H1 (cell line): Measurements from ENCODE around the gene SLC16A5. TPM values are rescaled to one million over a fixed set of nuclear protein-coding genes. Genes with fewer than 3 reads are reported as not detected.
A peak's percentile ranks its signal among the peaks of the same experiment; 100 is the strongest.

ENCODE experiments used
- CTCF ChIA-PET: fragments of 300-600 bp; sonication (Branson Sonifier 250); formaldehyde crosslinking; loops from one replicate; lab custom pipeline; 2021; ENCODE audit not compliant: partially characterized antibody; lab: Charles Lee
- POLR2A ChIA-PET: fragments of 300-600 bp; sonication (Branson Sonifier 250); formaldehyde crosslinking; loops from one replicate; lab custom pipeline; 2021; ENCODE audit warnings: inconsistent platforms; ENCODE audit not compliant: partially characterized antibody; lab: Charles Lee
- DNase-seq, 2 experiments: peaks; one replicate each; pipeline versions ENCODE4 v3.0.0 to v3.0.0-alpha.2; 2010 to 2022; ENCODE audit warnings: low spot score in 2 of 2, low read depth in 1 of 2, mixed read lengths in 1 of 2
- FAIRE-seq: peaks from 2 replicates; lab custom pipeline; 2011; peaks lifted over from hg19 to GRCh38; lab: Jason Lieb, UNC
- H2AFZ ChIP-seq: 2 replicates; pipeline ENCODE4 v1.8.1; 2012; ENCODE audit warnings: low read length, inconsistent platforms
- H2AK5ac ChIP-seq: 2 replicates; pipeline ENCODE4 v1.6.1; 2013; ENCODE audit warnings: low read depth, low read length
- H2BK120ac ChIP-seq: replicated peaks from 2 replicates; pipeline ENCODE3; 2013; ENCODE audit warnings: low read depth, low read length, inconsistent platforms
- H2BK12ac ChIP-seq: 2 replicates; pipeline ENCODE4 v1.6.1; 2013; ENCODE audit warnings: low read depth, low read length
- H2BK15ac ChIP-seq: 2 replicates; pipeline ENCODE4 v1.6.1; 2013; ENCODE audit warnings: low read length
- H2BK20ac ChIP-seq: 2 replicates; pipeline ENCODE4 v1.6.1; 2013; ENCODE audit warnings: low read length
- H2BK5ac ChIP-seq: 2 replicates; pipeline ENCODE4 v1.6.1; 2013; ENCODE audit warnings: low read depth, low read length
- H3K14ac ChIP-seq: 2 replicates; pipeline ENCODE4 v1.6.1; 2013; ENCODE audit warnings: inconsistent platforms; ENCODE audit not compliant: insufficient read length
- H3K18ac ChIP-seq: 2 replicates; pipeline ENCODE4 v1.6.1; 2013; ENCODE audit warnings: low read length; ENCODE audit errors: extremely low read depth
- H3K23ac ChIP-seq: 2 replicates; pipeline ENCODE4 v1.6.1; 2013; ENCODE audit warnings: inconsistent platforms; ENCODE audit not compliant: insufficient read length
- H3K23me2 ChIP-seq: 2 replicates; pipeline ENCODE4 v1.6.1; 2013; ENCODE audit warnings: low read depth, low read length
- H3K27ac ChIP-seq: 2 replicates; pipeline ENCODE4 v1.6.1; 2011; ENCODE audit warnings: low read depth, low read length, inconsistent platforms
- H3K27me3 ChIP-seq, 4 experiments: replicated peaks in 1 of 4; 1 replicate in 1 of 4; 2 replicates in 3 of 4; pipeline versions ENCODE4 v1.6.1 to v1.8.1; 2011 to 2013; ENCODE audit warnings: low read length in 3 of 4, mild to moderate bottlenecking in 3 of 4, inconsistent platforms in 2 of 4, mixed read lengths in 2 of 4, moderate library complexity in 1 of 4; ENCODE audit not compliant: control insufficient read depth in 3 of 4, insufficient read depth in 3 of 4; ENCODE audit errors: extremely low read depth in 1 of 4
- H3K36me3 ChIP-seq, 4 experiments: 2 replicates each; pipeline versions ENCODE4 v1.6.1 to v1.8.1; 2011 to 2013; ENCODE audit warnings: mild to moderate bottlenecking in 4 of 4, low read length in 3 of 4, moderate library complexity in 2 of 4, control low read depth in 1 of 4, inconsistent platforms in 1 of 4; ENCODE audit not compliant: insufficient read depth in 4 of 4, control insufficient read depth in 2 of 4
- H3K4ac ChIP-seq: replicated peaks from 2 replicates; pipeline ENCODE3; 2013; ENCODE audit warnings: low read length, low read depth, mixed read lengths, inconsistent platforms; ENCODE audit not compliant: insufficient read length
- H3K4me1 ChIP-seq, 4 experiments: replicated peaks in 1 of 4; 1 replicate in 1 of 4; 2 replicates in 3 of 4; pipeline versions ENCODE4 v1.6.1 to v1.8.1; 2011 to 2013; ENCODE audit warnings: low read length in 3 of 4, inconsistent platforms in 2 of 4, mixed read lengths in 1 of 4; ENCODE audit not compliant: insufficient read depth in 4 of 4, control insufficient read depth in 3 of 4
- H3K4me2 ChIP-seq, 2 experiments: 2 replicates each; pipeline versions ENCODE4 v1.6.1 to v1.8.1; 2011 to 2013; ENCODE audit warnings: low read depth in 2 of 2, low read length in 2 of 2, control low read depth in 1 of 2, inconsistent platforms in 1 of 2, mild to moderate bottlenecking in 1 of 2; ENCODE audit not compliant: insufficient read depth in 1 of 2
- H3K4me3 ChIP-seq, 4 experiments: fragments of 200-600, 300-600 bp in 1 of 4; sonication (generic), shearing (Covaris generic), sonication (Bioruptor Twin) in 1 of 4; 2 replicates each; pipeline versions ENCODE4 v1.5.1 to v1.8.1; 2011 to 2016; ENCODE audit warnings: low read length in 4 of 4, low read depth in 3 of 4, control low read depth in 2 of 4, inconsistent platforms in 2 of 4, mild to moderate bottlenecking in 2 of 4, mixed read lengths in 1 of 4, moderate library complexity in 1 of 4; ENCODE audit not compliant: insufficient read depth in 2 of 4; ENCODE audit errors: extremely low read depth in 1 of 4
- H3K56ac ChIP-seq: replicated peaks from 2 replicates; pipeline ENCODE3; 2013; ENCODE audit warnings: low read depth, mild to moderate bottlenecking, mixed read lengths, low read length, inconsistent platforms; ENCODE audit not compliant: insufficient read length
- H3K79me1 ChIP-seq: 2 replicates; pipeline ENCODE4 v1.6.1; 2013; ENCODE audit warnings: low read depth, low read length, control low read depth
- H3K79me2 ChIP-seq, 2 experiments: 2 replicates each; pipeline versions ENCODE4 v1.6.1 to v1.8.1; 2012 to 2013; ENCODE audit warnings: low read length in 2 of 2, mild to moderate bottlenecking in 2 of 2, inconsistent platforms in 1 of 2; ENCODE audit not compliant: insufficient read depth in 2 of 2, control insufficient read depth in 1 of 2
- H3K9ac ChIP-seq, 4 experiments: replicated peaks in 1 of 4; 1 replicate in 1 of 4; 2 replicates in 3 of 4; pipeline versions ENCODE4 v1.6.1 to v1.8.1; 2011 to 2013; ENCODE audit warnings: low read depth in 3 of 4, low read length in 3 of 4, control low read depth in 2 of 4, mild to moderate bottlenecking in 2 of 4, moderate library complexity in 2 of 4, inconsistent platforms in 1 of 4; ENCODE audit errors: extremely low read depth in 1 of 4
- H3K9me3 ChIP-seq, 2 experiments: 2 replicates each; pipeline versions ENCODE4 v1.6.1 to v1.8.1; 2012 to 2013; ENCODE audit warnings: mild to moderate bottlenecking in 2 of 2, moderate library complexity in 2 of 2, control low read depth in 1 of 2, inconsistent platforms in 1 of 2, low read depth in 1 of 2, low read length in 1 of 2, mixed read lengths in 1 of 2; ENCODE audit not compliant: insufficient read depth in 2 of 2
- H4K20me1 ChIP-seq, 2 experiments: replicated peaks in 1 of 2; 2 replicates each; pipeline versions ENCODE3 to v1.8.1; 2011 to 2013; ENCODE audit warnings: inconsistent platforms in 2 of 2, low read length in 2 of 2, mild to moderate bottlenecking in 1 of 2; ENCODE audit not compliant: insufficient read depth in 2 of 2, control insufficient read depth in 1 of 2
- H4K5ac ChIP-seq: 2 replicates; pipeline ENCODE4 v1.6.1; 2013; ENCODE audit warnings: low read length, low read depth, mixed read lengths, inconsistent platforms; ENCODE audit not compliant: insufficient read length
- H4K8ac ChIP-seq: 2 replicates; pipeline ENCODE4 v1.8.0; 2013; ENCODE audit warnings: mild to moderate bottlenecking, moderate library complexity, low read length, inconsistent platforms; ENCODE audit not compliant: insufficient read depth; ENCODE audit errors: extremely low read depth
- H4K91ac ChIP-seq: replicated peaks from 2 replicates; pipeline ENCODE3; 2013; ENCODE audit warnings: low read length, mixed read lengths, inconsistent platforms; ENCODE audit not compliant: insufficient read length
- POLR2AphosphoS5 ChIP-seq: IDR thresholded peaks from 2 replicates; pipeline ENCODE4 v1.6.1; 2011; ENCODE audit warnings: low read depth, low read length
- RBBP5 ChIP-seq: IDR thresholded peaks from 2 replicates; pipeline ENCODE4 v1.7.1; 2012; ENCODE audit warnings: low read depth, mild to moderate bottlenecking, inconsistent platforms, low read length, moderate library complexity, borderline replicate concordance
- WGBS, 2 experiments: shearing (Covaris generic) in 1 of 2; methylation state at CpG; one replicate each; pipeline versions ENCODE4 v1.1.6 to v1.1.7; 2013 to 2015; ENCODE audit warnings: low lambda C conversion rate in 2 of 2, mixed read lengths in 2 of 2, inconsistent platforms in 1 of 2, low coverage in 1 of 2, missing lambda C conversion rate in 1 of 2; ENCODE audit not compliant: insufficient replicate concordance in 2 of 2, insufficient coverage in 1 of 2, insufficient read length in 1 of 2; ENCODE audit errors: extremely low coverage in 1 of 2, missing lambda C conversion rate in 1 of 2; 5-methylcytosine and 5-hydroxymethylcytosine counted together
- polyA plus RNA-seq, 7 experiments: library from polyadenylated mRNA; depleted of rRNA in 3 of 7; stranded (reverse) in 5 of 7; unstranded in 2 of 7; fragments of >200 nt in 5 of 7; fragments of 200-250 nt in 2 of 7; gene quantifications; 1 replicate in 5 of 7; 2 replicates in 1 of 7; 4 replicates in 1 of 7; pipeline versions ENCODE4 v1.2.1 to v1.2.3, GENCODE V29; 2011 to 2013; ENCODE audit warnings: missing spikeins in 2 of 7, mixed read lengths in 2 of 7
- total RNA-seq: library from RNA; stranded (reverse); fragmentation: NEBNext Ultra II Directional; extraction: Animal tissue kit (Norgen Biotek cat#: 25700); gene quantifications from 2 replicates; pipeline ENCODE4 v1.2.1, GENCODE V29; 2021

The SLC16A5 gene
- total and polyA plus RNA-seq, 2 of the 8 experiments (the other 6 are each of a cell fraction or from before 2014, with no cell fraction given), result 17.1 to 34.7 TPM

- Histone ChIP-seq H2BK5ac (no peak overlapping the region), H3K23ac (no peak overlapping the region), H4K5ac (no peak overlapping the region), H3K4ac (no peak overlapping the region), H3K9ac (no peak overlapping the region), H3K36me3 (peaks cover 44 to 90% (median 66%) of the 10 kb centered on the region in 4 experiments), H3K79me2 (peaks cover 0 to 38% of the 10 kb centered on the region in 2 experiments; a peak in 2 of 4 replicates), H3K14ac (no peak overlapping the region), H4K8ac (no peak overlapping the region), H3K4me2 (no peak overlapping the region), H3K27ac (no peak overlapping the region), H3K79me1 (0 out of 2 replicates have a peak, but pooled peaks cover 2% of the 10 kb centered on the region), H4K91ac (no peak overlapping the region), H2BK120ac (no peak overlapping the region), H3K18ac (no peak overlapping the region), H3K27me3 (no peaks in the 10 kb centered on the region), H3K23me2 (no peaks in the 10 kb centered on the region; the same call in 1 of the 2 replicates), H3K4me3 (no peak overlapping the region), H4K20me1 (peaks cover 3 to 14% of the 10 kb centered on the region in 2 experiments), H2BK20ac (no peak overlapping the region), H3K9me3 (no peaks in the 10 kb centered on the region), H2AFZ (no peak overlapping the region), H3K56ac (no peak overlapping the region), H2AK5ac (no peak overlapping the region), H3K4me1 (no peaks in the 10 kb centered on the region), H2BK15ac (no peak overlapping the region), H2BK12ac (no peak overlapping the region)
- POLR2A ChIA-PET, result interaction anchor here (0.6 to 8.0 kb wide), 17 partner anchors 8 to 64 kb away, joined by 3 to 83 read pairs (median 5); partner anchors contain the start of genes JPT1 and NT5C
- no peak for FAIRE-seq
- no peak for DNase-seq
- TF ChIP-seq POLR2AphosphoS5 (0 out of 2 replicates have a peak, but pooled peaks have one; percentile 19), RBBP5 (no peak)
- WGBS, 2 experiments, result 89% methylated on average over 11 of the region's 11 CpGs; no CpG with 5 or more reads in 1 of the 2 experiments
- CTCF ChIA-PET, result interaction anchor here (0.6 to 2.2 kb wide), 16 partner anchors 11 to 367 kb away, joined by 3 to 11 read pairs (median 4); partner anchors contain the start of gene NT5C
These were observed 57.2 kb downstream of the SLC16A5 start for GRCh38 chr17:75144816-75145512.
